Activated CD4-positive, alpha-beta T cell treated with anti-CD3 and anti-CD28 coated beads, Interleukin-2, amount 50 U/mL, for 4 hours (primary cell): ENCODE results near the gene ANKH.
A peak's percentile ranks its signal among the peaks of the same experiment; 100 is the strongest.

Experiments used
- DNase-seq, 2 experiments: peaks; one replicate each; pipeline ENCODE4 v3.0.0-alpha.2; 2020

Gene ANKH

GRCh38 chr5:14729448-14730385, 141.9 kb downstream of the ANKH start:
- DNase-seq, result no peak

DNA sequence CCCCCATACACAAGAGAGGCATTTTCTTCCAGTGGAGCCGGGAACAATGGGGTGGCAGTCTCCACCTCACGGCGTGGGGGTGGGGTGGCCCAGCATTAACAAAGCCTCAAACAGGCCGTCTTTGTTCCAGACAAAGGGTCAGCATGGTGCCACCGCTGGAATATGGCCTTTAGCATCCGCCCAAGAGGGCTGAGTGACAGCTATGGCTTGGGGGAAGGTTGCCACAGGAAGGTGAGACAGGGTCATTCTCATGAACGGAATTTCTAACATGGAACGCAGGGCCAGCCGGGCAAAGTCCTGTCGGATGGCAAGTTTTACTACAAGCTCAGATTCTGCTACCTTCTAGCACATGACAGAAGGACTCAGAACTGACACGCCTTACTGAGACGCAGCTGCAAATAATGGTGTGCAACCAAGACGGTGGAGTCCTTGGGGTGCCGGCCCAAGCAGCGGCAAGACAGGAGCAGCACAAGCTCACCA, 143.1 kb downstream of the ANKH start:
- no peak for DNase-seq

DNA sequence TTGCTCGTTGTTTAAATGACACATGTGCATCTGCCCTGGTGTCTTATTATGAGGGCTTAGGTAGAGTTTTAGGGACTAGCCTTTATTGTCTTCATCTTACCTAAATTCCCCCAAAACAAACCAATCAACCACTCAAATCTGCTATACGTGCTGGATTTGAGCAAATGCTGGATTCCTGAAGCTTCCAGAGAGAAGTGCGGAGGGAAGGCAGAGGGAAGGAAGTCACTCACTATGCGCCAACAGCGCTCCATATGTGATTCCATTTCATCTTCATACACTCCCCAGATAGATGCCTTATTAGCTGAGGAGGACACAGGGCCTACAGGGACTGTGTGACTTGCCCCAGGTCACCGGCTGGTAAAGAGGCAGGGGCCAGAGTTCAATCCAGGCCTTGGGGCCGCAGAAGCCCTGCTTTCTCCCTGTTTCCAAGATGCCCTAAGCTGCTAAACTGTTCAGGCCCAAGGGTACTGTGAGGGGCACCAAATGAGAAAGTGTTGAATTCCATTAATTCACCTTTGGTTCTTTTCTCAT, 143.6 kb downstream of the ANKH start:
- no peak for DNase-seq

DNA sequence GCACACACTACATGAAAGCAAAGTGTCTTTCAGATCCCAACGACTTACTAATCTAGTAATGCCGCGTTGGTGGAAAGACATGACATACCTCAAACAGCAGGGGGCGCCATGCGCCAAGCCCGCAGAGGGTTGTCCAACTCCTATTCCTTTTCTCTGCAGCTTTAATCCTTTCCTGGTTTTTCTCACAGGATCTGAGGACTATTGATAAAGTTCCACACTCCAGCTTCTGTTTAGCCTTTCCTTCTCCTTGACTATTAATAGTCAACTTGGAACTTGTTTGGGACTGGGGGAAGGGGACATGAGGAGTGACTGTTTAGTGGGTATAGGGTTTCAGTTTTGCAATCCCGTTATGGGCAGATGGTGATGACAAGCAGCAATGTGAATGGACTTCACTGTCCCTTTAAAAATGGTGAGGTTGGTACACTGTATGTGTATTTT, 144.1 kb downstream of the ANKH start:
- DNase-seq, result peak; percentile 58 to 60

DNA sequence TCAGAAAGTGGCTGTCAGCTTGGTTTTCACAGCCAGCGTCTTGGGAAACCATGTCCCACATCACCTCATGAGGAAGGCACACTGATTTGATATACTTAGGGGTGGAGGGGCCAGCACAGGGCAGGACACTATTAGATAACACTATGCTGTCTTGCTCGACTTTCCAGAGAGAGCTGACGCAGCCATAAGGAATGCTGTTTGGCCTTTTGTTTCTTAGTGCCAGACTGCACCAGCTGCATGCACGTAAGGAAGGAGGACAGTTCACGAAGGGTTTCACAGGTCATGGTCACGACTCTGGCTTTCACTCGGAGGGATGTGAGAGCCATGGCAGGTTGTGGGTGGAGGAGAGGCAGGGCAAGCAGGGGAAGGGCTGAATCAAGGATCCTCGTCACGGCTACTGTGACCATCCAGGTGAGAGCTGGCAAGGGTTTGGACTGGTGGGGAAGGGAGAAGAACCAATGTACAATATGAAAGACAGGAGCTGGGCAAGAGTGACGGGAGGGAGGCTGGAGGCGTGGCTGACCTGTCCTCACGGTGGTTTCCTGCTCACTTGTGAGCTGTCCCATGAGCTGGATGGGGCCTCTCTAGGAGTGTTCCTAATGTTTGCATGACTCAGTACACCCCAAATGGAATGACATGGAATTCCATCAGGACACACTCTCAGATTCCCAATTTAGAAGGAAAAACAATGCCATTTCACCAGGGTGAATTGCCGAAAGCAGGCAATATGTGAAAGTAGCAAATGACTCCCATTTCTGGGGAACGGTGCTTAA, 145.3 kb downstream of the ANKH start:
- DNase-seq, result no peak

- no peak for DNase-seq
These were observed 146.9 kb downstream of the ANKH start for GRCh38 chr5:14724633-14725032.

GRCh38 chr5:14723701-14724132, 147.9 kb downstream of the ANKH start:
- no peak for DNase-seq

- no peak for DNase-seq
These were observed 148.7 kb downstream of the ANKH start for GRCh38 chr5:14722923-14723322.

GRCh38 chr5:14721990-14722656, 149.5 kb downstream of the ANKH start:
- no peak for DNase-seq

- DNase-seq, result no peak
These were observed 151.2 kb downstream of the ANKH start for GRCh38 chr5:14720236-14720923.

- DNase-seq, result no peak
These were observed 152.8 kb downstream of the ANKH start for GRCh38 chr5:14718778-14719177.

DNA sequence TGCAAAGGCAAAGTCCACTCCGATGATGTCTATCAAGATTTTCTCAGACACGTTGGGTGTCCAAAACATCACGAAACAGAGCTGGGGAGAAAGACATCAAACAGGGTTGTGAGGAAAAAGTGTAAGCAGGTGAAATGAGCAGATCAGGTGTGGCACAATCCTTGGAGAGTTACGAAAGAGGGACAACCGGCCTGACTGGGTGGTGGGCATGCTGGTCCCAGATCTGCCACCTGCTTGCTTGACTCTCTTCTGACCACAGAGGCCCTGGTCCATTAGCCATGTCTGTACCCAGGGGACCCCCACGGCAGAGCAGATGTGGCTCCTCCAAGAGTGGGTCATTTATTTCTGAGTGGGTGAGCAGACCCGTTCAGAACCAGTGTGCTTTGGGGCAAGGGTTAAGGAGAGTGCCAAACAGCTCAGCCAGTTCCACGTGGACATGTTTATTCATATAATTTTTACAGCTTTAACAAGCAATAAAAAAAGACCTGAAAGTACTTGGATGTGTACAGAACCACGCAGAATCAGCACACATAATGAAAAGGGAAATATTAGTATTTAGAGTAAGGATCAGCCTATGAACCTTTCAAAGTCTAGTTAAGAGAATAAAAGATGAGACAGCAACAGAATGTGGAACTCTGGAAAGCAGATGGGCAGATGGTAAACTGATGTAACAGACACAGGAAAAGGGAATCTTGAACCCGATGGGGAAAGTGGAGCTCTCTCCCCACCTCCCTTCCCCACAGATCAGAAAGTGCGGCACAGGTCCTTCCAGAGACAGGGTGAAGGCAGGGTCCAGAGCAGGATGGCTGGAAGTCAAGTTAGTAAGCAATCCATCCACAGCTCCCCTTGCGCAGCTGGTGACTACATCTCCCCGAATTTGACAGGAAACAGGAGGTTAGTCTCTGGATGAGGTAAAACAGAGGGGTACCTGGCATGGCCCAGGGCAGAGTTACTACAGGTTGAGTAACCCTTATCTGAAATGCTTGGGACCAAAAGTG, 154.5 kb downstream of the ANKH start:
- no peak for DNase-seq

DNA sequence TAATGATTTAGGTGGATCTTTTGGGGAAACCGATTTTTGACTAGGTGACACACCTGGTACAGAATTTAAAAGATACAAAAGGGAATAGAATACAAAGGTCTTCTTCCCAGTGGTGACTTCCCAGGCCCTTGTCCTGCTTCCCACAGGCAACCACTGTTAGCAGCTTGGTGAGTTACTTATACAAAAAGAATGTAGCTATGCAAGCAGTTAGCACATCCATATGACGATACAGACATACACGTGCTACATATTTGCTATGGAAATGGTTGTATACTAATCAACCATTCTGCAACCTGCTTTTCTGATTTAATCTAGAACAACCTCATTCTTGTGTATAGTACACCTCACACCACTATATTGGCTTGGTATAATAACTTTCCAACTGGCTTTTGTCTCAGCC, 156.1 kb downstream of the ANKH start:
- no peak for DNase-seq

GRCh38 chr5:14714706-14715105, 156.9 kb downstream of the ANKH start:
- no peak for DNase-seq

DNA sequence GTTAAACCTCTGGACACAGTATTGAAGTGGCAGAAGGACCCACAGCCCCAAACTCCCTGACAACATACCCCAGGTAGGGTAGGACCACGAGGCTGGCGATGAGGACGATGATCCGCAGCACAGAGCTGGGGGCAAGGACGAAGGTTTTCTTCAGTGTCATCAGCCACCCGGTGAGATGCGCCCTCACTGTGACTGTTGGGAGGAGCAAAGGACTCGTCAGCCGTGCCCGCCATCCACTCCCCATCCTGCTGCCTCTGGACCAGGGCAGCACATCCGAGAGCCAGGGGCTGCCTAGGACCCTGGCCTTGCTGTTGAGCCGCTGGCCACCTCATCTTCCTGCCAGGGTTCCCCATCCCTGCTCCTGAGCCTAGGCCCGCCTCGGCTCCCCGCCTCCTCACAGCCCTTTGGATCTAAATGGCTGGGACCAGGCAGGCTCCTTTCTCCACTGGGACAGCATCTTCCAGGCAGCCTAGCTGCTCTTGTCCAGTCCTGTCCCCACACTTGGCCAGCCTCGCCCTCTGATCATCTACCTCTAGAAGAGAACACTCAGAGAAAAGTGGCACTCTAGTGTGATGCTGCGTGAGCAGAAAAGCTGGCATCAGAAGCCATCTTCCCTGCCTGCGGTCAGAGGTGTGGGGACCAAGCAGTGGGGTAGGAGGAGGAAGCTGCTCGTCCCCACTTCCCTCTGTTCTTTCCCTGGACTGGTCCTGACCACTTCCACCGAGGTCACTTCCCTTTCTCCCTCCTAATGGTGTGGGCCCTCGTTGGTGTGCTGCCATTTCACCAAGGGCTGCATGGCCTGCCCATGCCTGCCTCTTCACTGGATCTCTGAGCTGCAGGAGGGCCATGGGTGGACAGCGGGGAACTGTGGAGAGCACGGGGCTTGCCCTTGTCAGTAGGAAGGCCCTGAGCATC, 157.8 kb downstream of the ANKH start:
- DNase-seq, result no peak

DNA sequence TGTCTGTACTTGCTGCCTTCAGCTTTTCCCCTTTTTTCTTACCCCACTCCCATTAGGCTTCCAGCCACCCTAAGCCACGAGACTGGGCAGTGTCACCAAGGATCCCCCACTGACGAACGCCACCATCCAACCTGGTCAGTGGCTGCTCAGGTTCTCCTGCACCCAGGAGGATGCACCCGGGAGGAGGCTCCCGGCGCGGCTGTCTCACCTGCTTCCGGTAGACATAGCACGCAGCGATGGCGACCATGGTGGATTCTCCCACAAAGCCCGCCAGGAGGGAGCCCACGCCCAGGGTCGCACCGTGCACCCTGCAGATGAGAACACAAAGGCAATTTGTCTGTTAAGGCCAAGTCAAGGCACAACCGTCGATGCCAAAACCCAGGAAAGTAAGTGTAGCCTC, 158.9 kb downstream of the ANKH start:
- no peak for DNase-seq

DNA sequence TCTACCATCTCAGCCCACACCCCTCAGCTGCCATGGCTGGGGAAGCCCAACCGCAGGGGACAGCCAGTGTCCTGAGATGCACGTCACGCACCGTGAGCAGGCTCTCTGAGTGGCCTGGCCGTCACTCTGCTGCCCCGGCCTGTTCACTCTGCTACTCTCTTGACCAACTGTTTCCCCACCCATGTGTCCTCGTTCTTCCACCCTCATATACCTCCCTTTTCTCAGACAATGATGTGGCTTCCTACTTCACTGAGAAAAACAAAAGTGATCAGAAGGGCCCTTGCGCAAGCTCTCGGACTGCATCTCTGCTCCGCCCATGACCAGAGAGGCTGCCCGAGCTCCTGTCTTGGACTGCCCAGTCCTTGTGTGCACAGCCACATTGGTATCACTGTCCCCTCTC, 159.4 kb downstream of the ANKH start:
- no peak for DNase-seq

DNA sequence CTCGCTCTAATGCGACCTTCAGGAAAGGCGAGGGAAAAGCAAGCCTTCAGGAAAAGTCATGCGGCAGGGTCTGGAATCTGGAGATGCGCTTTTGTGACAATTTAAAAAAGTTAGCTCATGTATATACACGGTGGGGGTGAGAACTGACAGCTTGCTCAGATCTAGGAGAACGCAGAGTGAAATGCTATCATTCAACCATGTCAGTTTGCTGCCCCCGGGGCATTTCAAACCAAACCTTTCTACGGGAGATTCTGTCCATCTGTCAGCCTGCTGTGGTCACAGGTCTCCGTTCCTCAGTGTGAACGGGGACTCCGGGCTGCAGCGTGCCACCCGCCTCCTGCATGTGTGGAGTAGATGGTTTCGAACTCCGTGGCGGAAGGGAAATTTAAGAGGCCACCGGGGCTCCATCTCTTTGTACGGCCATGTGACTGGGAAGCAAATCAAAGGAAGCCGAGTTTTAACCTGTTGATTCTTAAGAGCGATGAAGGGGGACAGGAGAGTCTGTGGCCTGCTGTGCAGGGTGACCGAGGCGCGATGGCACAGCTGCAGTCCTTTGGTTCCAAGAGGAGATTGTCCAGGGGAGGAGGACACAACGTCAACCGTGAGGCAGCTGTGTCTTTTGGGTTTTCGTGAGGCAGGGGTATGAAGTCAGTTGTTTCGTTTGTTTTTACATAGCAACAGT, 161.1 kb downstream of the ANKH start:
- DNase-seq, result no peak

DNA sequence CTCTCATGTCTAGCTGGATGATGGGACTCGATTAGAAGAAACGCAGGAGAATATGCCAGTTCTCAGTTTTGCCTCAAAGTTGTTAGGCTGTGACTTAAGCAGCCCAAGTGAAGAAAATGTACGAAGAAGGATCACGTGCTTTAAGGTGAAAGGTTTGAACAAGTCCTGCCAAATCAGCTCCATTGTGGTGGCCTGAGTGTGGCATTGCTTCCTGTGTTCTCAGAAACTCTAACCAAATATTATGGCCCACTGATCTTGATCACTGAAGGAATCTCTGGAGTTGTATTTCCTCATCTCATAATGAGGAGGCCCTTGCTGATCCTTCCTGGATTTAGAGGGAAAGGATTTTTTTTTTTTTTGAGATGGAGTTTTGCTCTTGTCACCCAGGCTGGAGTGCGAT, 163.0 kb downstream of the ANKH start:
- no peak for DNase-seq
